Measurements from ENCODE around the gene HK1. TPM values are rescaled to one million over a fixed set of nuclear protein-coding genes. Genes with fewer than 3 reads are reported as not detected.
A peak's percentile ranks its signal among the peaks of the same experiment; 100 is the strongest.

Gene HK1
- total and polyA plus RNA-seq, 4 donors = 1.8 to 166 (median 7.4) TPM

DNA sequence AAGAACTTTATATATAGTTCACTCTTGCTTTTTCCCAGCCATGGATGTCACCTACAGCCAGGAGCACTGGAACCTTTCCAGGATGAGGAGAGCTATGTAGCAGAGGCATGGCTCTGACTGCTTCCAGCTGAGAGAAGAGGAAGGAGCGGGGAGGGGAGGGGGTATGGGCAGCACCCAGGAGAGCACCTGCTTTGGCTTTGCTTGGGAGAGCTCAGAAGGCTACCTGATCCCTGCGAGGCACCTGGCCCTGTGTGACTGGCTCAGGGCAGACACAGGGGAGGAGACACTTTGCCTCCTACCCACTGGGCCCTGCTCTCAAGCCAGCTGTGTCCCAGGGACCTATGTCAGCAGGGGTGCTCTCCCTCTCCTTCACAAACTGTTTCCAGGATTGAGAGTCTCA, 67.1 kb downstream of the HK1 start:
- H3K27me3 ChIP-seq (ENCODE audit: control insufficient read depth in 4 of 4, insufficient read depth in 4 of 4, low read length in 3 of 4) = no peaks in the 10 kb centered on the region
- H3K4me1 ChIP-seq (ENCODE audit: control insufficient read depth in 4 of 4, insufficient read depth in 4 of 4, low read length in 3 of 4) = no peaks in the 10 kb centered on the region
- H3K4me3 ChIP-seq (ENCODE audit: low read depth in 1 of 3, low read length in 3 of 3) = no peak overlapping the region
- peak overlapping the region in 1 of 2 donors; percentile 1 for H3K27ac ChIP-seq (ENCODE audit: low read depth in 1 of 2, low read length in 2 of 2)
- no peaks in the 10 kb centered on the region for H3K9me3 ChIP-seq (ENCODE audit: control insufficient read depth in 4 of 4, low read length in 3 of 4)
- TF ChIP-seq JUND (IDR thresholded peaks at IDR 0.05) = no peak
- no peak for TF ChIP-seq HNF4A (conservative IDR thresholded peaks at IDR 0.05)
- no peak for TF ChIP-seq CTCF (IDR thresholded peaks at IDR 0.05; ENCODE audit: low read depth, low read length, missing input control)
- no peak for TF ChIP-seq ZBTB33 (IDR thresholded peaks at IDR 0.05)
- no peak for TF ChIP-seq RXRA (IDR thresholded peaks at IDR 0.05)
- TF ChIP-seq FOXA1 (IDR thresholded peaks at IDR 0.05) = no peak
- no peak for TF ChIP-seq RAD21 (IDR thresholded peaks at IDR 0.05)
- WGBS = 54% methylated on average over 2 of the region's 2 CpGs
- no peak for DNase-seq (ENCODE audit: low spot score)
- H3K36me3 ChIP-seq (ENCODE audit: control insufficient read depth in 4 of 4, insufficient read depth in 3 of 4, low read depth in 1 of 4, low read length in 3 of 4) = no peaks in the 10 kb centered on the region
- no peak overlapping the region for H3K9ac ChIP-seq (ENCODE audit: low read depth in 1 of 2, low read length in 2 of 2)

GRCh38 chr10:69345890-69346474, 67.7 kb downstream of the HK1 start:
- no peaks in the 10 kb centered on the region for H3K36me3 ChIP-seq (ENCODE audit: control insufficient read depth in 4 of 4, insufficient read depth in 3 of 4, low read depth in 1 of 4, low read length in 3 of 4)
- WGBS = 55% methylated on average over 8 of the region's 8 CpGs
- H3K27me3 ChIP-seq (ENCODE audit: control insufficient read depth in 4 of 4, insufficient read depth in 4 of 4, low read length in 3 of 4) = no peaks in the 10 kb centered on the region
- no peak overlapping the region for H3K4me3 ChIP-seq (ENCODE audit: low read depth in 1 of 3, low read length in 3 of 3)
- TF ChIP-seq NR2F2 (IDR thresholded peaks at IDR 0.05) (peak; percentile 78), GABPA (IDR thresholded peaks at IDR 0.05 in 1 of 2, conservative IDR thresholded peaks at IDR 0.05 in 1 of 2) (no peak)
- peak overlapping the region; percentile 1 to 18 for H3K27ac ChIP-seq (ENCODE audit: low read depth in 1 of 2, low read length in 2 of 2)
- H3K9me3 ChIP-seq (ENCODE audit: control insufficient read depth in 4 of 4, low read length in 3 of 4) = no peaks in the 10 kb centered on the region
- no peaks in the 10 kb centered on the region for H3K4me1 ChIP-seq (ENCODE audit: control insufficient read depth in 4 of 4, insufficient read depth in 4 of 4, low read length in 3 of 4)
- no peak overlapping the region for H3K9ac ChIP-seq (ENCODE audit: low read depth in 1 of 2, low read length in 2 of 2)
- DNase-seq (ENCODE audit: low spot score) = no peak

DNA sequence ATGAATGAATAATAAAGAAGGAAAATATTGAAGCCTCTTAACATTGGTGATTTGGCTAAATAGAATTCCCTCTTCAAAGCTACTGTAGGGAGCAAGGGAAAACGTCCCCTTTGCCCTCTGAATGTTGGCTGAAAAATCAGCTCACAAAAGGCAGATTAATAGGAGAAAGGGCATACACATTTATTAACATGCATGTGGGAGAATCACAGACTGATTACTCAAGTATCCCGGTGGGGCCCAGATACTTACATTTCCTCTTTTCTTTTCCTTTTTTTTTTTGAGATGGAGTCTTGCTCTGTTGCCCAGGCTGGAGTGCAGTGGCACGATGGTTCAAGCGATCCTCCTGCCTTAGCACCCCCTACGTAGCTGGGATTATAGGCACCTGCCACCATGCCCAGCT, 68.5 kb downstream of the HK1 start:
- no peaks in the 10 kb centered on the region for H3K36me3 ChIP-seq (ENCODE audit: control insufficient read depth in 4 of 4, insufficient read depth in 3 of 4, low read depth in 1 of 4, low read length in 3 of 4)
- no peak overlapping the region for H3K27ac ChIP-seq (ENCODE audit: low read depth in 1 of 2, low read length in 2 of 2)
- 70% methylated on average over 5 of the region's 5 CpGs for WGBS

More for the DNA sequence above, 68.5 kb downstream of the HK1 start:
- Histone ChIP-seq H3K9me3 (ENCODE audit: control insufficient read depth in 4 of 4, low read length in 3 of 4) (no peaks in the 10 kb centered on the region), H3K4me1 (ENCODE audit: control insufficient read depth in 4 of 4, insufficient read depth in 4 of 4, low read length in 3 of 4) (no peaks in the 10 kb centered on the region), H3K27me3 (ENCODE audit: control insufficient read depth in 4 of 4, insufficient read depth in 4 of 4, low read length in 3 of 4) (no peaks in the 10 kb centered on the region), H3K4me3 (ENCODE audit: low read depth in 1 of 3, low read length in 3 of 3) (no peak overlapping the region), H3K9ac (ENCODE audit: low read depth in 1 of 2, low read length in 2 of 2) (no peak overlapping the region)
- no peak for TF ChIP-seq FOXA1 (IDR thresholded peaks at IDR 0.05)
- DNase-seq (ENCODE audit: low spot score) = no peak

Measured in liver (tissue), 9 donors.